Stimulated activated CD8-positive, alpha-beta memory T cell treated with anti-CD3 and anti-CD28 coated beads, Interleukin-4, amount 100 ng/mL, for 1 hour (primary cell): ENCODE data around the gene TENT5C.
"Not testable (repeated sequence)": the region's sequence is repeated elsewhere in the genome, so short reads cannot be mapped to it uniquely, and the experiment has no call there.

Experiments
- DNase-seq, 2 donors: peaks; one replicate each; pipeline ENCODE4 v3.0.0-alpha.2; 2020; ENCODE audit warnings: low read depth in 2 of 2, low spot score in 1 of 2

The TENT5C gene

GRCh38 chr1:117605774-117606648 lies at the start of gene TENT5C:
Gene TENT5C (plus strand): TSS chr1:117606048. CDS start chr1:117622869, 16,821 bp downstream.
- peak; percentile 94 to 97 for DNase-seq

GRCh38 chr1:117556341-117556740 lies 49.5 kb upstream of the TENT5C start:
- no peak for DNase-seq

- DNase-seq, result no peak
Observed at GRCh38 chr1:117556976-117557375, 48.9 kb upstream of the TENT5C start.

- DNase-seq, result not testable (repeated sequence)
Observed at GRCh38 chr1:117558451-117558850, 47.4 kb upstream of the TENT5C start.

GRCh38 chr1:117559139-117559538 lies 46.7 kb upstream of the TENT5C start:
- DNase-seq, result no peak

GRCh38 chr1:117559985-117560384 lies 45.9 kb upstream of the TENT5C start:
- no peak for DNase-seq

- no peak for DNase-seq
Observed at GRCh38 chr1:117561071-117561470, 44.8 kb upstream of the TENT5C start.

- no peak for DNase-seq
Observed at GRCh38 chr1:117561551-117561950, 44.3 kb upstream of the TENT5C start.

- DNase-seq, result no peak
Observed at GRCh38 chr1:117562581-117563491, 43.0 kb upstream of the TENT5C start.

GRCh38 chr1:117563492-117563875 lies 42.4 kb upstream of the TENT5C start:
- DNase-seq, result no peak

GRCh38 chr1:117564227-117565075 lies 41.4 kb upstream of the TENT5C start:
- no peak for DNase-seq

- DNase-seq, result no peak
Observed at GRCh38 chr1:117565076-117565556, 40.7 kb upstream of the TENT5C start.

- no peak for DNase-seq
Observed at GRCh38 chr1:117565745-117566455, 39.9 kb upstream of the TENT5C start.

GRCh38 chr1:117566556-117566955 lies 39.3 kb upstream of the TENT5C start:
- DNase-seq, result no peak

- no peak for DNase-seq
Observed at GRCh38 chr1:117567435-117567834, 38.4 kb upstream of the TENT5C start.

- DNase-seq, result no peak
Observed at GRCh38 chr1:117567976-117568375, 37.9 kb upstream of the TENT5C start.

- DNase-seq, result no peak
Observed at GRCh38 chr1:117568999-117569398, 36.8 kb upstream of the TENT5C start.

- DNase-seq, result no peak
Observed at GRCh38 chr1:117569856-117570255, 36.0 kb upstream of the TENT5C start.

GRCh38 chr1:117570988-117571409 lies 34.8 kb upstream of the TENT5C start:
- no peak for DNase-seq

GRCh38 chr1:117571496-117571895 lies 34.4 kb upstream of the TENT5C start:
- no peak for DNase-seq
